HG03378 (cell line): ENCODE measurements around the gene CAP2.

Experiments used
- ATAC-seq: cut with Tn5 transposase; IDR thresholded peaks from one replicate; pipeline ENCODE4 v1.9.1; 2021; ENCODE audit warnings: mild to moderate bottlenecking, moderate library complexity; ENCODE audit not compliant: unreplicated experiment

CAP2 gene

DNA sequence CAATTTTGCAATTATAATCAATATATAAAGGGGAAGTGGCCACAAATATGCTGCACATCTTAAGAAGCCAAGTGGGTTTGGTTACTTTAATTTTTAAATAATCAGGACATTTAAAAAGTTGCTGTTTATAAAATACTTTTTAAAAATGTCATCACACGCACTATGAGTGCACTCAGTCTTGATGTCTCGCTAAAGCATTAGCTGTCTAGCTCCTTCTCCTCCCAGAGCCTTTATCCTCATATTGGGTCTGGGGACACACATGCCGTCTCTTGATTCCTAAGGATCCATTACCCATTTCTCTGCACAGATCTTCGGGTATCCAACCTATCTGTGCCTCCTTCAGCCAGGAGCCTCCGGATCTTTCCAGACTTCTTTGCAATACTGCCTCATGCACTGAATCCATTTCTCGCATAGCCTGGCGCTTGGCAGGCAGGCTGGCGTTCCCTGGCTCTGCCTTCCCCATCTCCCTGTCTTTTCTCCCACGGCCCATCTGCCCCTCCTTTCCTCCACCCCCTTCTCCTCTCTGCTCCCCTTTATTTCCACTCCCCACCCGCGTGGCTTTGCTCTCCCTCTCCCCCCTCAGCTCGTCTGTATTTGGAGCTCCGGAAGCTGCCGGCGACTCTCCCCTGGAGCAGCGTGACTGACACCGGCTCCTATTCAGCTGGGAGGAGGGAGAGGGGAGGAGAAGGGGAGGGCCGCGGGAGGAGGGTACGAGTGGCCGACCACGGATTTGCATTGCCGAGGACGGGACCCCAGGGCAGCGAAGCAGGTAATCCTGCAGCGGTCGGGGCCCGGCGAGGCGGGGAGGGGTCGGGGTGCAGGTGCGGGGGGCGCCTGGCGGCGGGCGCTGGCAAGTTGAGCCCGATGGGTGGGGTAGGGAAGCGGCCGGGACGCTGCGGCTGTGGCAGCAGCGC lies at the start of gene CAP2:
TSS of gene CAP2 (plus strand) at position 618 of the 914 bp plus-strand sequence. CDS start 27,961 bp downstream, outside the sequence.
- ATAC-seq = no peak

GRCh38 chr6:17347012-17347411 lies 46.4 kb upstream of the CAP2 start:
- ATAC-seq = no peak

- ATAC-seq = no peak
Measured at GRCh38 chr6:17349427-17349826, 44.0 kb upstream of the CAP2 start.

- ATAC-seq = no peak
Measured at GRCh38 chr6:17352302-17352701, 41.1 kb upstream of the CAP2 start.

GRCh38 chr6:17353440-17354175 lies 39.8 kb upstream of the CAP2 start:
- ATAC-seq = no peak

DNA sequence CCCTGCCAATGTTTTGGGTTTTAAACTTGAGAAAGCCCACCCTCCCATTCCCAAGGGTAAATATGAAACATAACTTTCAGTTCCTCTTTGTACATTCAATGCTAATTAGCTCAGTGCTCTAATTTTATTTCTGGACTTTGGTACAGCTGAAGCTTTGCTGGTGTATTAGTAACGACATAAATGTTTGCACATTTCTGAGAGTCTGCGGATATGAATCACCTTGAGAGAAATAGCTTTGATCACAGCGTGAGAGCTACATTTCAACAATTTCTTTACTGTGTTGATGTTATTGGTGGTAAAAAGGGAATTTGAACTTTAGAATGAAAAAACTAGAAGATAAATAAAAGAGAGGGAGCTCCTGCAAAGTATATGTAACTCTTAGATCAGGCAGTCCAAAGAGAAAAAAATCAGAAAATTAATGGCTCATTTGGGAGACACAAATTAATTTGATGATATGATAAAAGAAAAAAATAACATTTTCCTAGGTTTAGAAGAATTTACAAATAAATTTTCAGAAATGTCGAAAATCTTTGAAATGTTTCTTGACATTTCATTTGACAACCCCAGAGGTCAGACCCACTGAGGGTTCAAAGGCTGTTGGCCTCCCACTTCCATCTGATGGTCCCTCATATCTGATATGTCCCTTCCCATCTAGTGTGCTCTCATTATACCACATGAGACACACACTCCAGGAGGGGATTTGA lies 38.5 kb upstream of the CAP2 start:
- no peak for ATAC-seq

DNA sequence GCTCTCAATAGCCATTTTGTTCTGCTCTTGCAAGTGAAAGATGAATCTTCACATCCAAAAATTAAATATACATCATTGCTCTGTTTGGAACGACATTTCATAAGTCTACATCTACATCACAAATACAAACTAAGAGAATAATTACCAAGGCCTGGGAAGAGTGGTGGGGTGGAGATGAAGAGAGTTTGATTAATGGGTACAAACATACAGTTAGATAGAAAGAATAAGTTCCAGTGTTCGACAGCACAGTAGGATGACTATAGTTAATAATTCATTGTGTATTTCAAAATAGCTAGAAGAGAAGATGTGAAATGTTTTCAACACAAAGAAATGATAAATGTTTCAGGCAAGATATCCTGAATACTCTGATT lies 38.0 kb upstream of the CAP2 start:
- no peak for ATAC-seq

GRCh38 chr6:17358515-17358914 lies 34.9 kb upstream of the CAP2 start:
- ATAC-seq = no peak

GRCh38 chr6:17360564-17360963 lies 32.8 kb upstream of the CAP2 start:
- ATAC-seq = no peak

GRCh38 chr6:17361013-17361412 lies 32.4 kb upstream of the CAP2 start:
- ATAC-seq = no peak

- no peak for ATAC-seq
Measured at GRCh38 chr6:17365961-17366360, 27.4 kb upstream of the CAP2 start.

- no peak for ATAC-seq
Measured at GRCh38 chr6:17367868-17368267, 25.5 kb upstream of the CAP2 start.

DNA sequence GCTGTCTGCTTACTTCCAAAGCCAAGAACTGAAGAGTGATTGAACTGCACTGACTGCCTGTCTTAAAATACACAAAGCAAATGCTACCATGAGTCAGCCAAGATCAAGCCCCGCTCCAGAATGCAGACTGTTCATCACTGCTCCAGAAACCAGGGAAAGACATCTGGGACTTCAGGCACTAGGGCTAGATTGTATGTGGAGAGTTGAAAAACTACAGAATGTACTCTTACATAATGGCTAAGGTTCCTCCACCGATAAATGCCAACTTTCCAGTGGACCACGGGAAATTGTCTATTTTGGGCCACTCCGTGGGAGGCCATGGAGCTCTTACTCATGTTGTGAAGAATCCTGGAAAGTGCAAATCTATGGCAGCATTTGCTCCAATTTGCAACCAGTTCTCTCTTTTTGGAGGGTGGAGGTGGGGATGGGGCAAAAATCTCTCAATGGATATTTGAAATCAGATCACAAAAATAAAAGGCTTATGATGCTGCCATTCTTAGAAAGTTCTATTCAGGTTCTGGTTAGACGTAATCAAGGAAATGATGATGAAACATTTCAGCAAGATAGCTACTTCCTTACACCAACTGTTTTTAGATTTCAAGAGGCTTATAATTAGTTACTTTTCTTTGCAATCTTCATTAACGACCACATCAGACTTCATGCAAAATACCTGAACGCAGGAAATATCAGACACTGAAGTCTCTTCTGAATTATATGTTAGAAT lies 11.8 kb upstream of the CAP2 start:
- ATAC-seq = no peak

- no peak for ATAC-seq
Measured at GRCh38 chr6:17385660-17386059, 7.7 kb upstream of the CAP2 start.

- no peak for ATAC-seq
Measured at GRCh38 chr6:17388365-17388764, 5.0 kb upstream of the CAP2 start.

DNA sequence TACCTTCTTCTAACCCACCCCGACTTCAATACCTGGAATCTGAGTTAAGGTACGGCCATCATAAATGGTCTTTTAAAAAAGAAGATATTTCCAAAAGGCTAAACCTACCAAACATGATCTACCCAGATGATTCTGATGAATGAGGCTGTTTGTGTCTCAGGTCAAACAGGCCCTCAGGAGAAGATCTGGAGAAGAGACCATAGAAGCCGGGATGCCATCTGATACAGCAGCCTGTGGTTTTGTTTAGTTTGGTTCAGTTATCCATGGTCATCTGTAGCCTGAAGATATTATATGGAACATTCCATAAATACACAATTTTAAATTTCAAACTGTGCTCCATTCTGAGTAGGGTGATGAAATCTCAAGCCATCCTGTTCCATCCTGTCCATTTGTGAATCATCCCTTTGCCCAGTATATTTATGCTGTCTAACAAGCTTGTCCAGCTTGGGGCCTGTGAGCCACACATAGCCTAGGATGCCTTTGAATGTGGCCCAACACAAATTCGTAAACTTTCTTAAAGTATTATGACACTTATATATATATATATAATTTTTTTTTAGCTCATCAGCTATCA lies 4.0 kb upstream of the CAP2 start:
- ATAC-seq = no peak

DNA sequence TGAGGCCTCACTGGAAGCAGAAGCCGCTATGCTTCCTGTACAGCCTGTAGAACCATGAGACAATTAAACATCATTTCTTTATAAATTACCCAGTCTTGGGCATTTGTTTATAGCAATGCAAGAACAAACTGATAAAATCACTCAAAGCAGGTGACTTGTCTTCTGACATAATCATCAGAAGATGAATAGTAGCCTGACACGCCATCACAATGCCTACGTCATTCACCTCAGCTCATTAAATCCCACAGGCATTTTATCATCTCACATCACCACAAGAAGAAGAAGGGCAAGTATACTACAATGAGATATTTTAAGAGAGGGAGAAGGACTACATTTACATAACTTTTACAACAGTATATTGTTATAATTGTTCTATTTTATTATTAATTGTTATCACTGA lies 3.1 kb upstream of the CAP2 start:
- ATAC-seq = no peak

DNA sequence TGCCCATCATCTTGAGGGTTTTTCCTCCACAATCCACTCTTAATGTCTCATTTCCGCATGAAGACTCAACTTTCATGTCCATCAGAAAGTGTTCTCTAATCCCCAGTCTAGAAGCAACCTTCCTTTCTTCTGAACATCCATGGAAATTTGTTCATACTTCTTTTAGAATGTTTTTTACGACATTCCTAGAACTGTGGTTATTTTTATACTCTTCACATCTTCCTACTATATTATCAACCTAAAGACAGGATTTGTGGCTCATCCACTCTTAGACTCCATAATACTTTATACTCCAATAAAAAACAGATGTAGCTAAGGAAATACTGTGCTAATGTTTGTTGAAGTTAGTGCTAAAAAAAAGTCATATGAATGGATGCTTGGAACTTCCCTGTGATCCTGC lies 1.4 kb upstream of the CAP2 start:
- no peak for ATAC-seq

- ATAC-seq = no peak
Measured at GRCh38 chr6:17393892-17394631, 667 bp downstream of the CAP2 start.

GRCh38 chr6:17395112-17395511 lies 1.7 kb downstream of the CAP2 start:
- ATAC-seq = no peak
